ENCODE data around the gene CACNA1G.

CACNA1G gene

DNA sequence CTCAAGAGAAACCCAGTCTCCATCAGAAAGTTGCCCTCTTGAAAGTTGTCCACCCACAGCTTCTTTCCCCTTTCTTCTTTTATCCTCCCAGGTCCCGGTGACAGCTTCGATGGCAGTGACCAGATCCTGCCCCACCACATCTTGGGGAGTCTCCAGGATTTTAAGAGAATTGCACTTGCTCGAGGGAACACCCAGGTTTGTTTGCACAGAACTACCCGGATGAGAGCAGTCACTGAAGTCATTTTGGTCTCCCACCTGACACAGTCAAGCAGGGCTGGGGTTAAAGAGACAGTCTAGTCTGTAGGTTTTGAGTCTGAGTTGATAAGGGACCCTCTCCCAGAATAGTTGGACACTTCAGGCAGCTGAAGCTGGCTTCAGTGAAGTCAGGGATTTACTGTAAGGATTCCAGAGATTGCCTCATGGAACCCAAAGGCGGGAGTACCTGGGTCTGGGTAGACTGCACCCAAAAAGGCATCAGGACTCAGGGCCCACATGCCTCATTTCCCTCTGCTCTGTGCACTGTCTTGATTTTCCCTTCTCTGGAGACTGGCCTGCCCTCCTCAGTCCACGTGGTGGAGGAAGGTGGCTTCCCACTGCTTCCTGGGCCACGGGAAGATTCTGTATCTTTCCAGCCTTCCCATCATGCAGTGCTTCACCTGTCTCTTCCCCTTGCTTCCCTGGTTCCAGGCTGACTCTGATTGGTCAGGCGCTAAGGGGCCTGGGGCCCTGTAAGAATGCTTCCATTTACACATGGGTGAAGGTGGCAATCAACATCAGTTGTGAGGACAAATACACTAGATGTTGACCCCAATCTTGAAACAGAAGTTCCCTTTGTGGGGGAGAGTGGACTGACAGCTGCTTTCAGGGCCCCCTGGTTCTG, 42.8 kb upstream of the CACNA1G start:
- H3K4me3 ChIP-seq (replicated peaks; ENCODE audit: low read depth, low read length) = no peak overlapping the region
- TF ChIP-seq, protein P1, sequence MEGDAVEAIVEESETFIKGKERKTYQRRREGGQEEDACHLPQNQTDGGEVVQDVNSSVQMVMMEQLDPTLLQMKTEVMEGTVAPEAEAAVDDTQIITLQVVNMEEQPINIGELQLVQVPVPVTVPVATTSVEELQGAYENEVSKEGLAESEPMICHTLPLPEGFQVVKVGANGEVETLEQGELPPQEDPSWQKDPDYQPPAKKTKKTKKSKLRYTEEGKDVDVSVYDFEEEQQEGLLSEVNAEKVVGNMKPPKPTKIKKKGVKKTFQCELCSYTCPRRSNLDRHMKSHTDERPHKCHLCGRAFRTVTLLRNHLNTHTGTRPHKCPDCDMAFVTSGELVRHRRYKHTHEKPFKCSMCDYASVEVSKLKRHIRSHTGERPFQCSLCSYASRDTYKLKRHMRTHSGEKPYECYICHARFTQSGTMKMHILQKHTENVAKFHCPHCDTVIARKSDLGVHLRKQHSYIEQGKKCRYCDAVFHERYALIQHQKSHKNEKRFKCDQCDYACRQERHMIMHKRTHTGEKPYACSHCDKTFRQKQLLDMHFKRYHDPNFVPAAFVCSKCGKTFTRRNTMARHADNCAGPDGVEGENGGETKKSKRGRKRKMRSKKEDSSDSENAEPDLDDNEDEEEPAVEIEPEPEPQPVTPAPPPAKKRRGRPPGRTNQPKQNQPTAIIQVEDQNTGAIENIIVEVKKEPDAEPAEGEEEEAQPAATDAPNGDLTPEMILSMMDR (IDR thresholded peaks at IDR 0.05; ENCODE audit: low read depth, low read length, missing control alignments) = no peak
- DNase-seq (ENCODE audit: extremely low read depth, low read depth) = no peak

DNA sequence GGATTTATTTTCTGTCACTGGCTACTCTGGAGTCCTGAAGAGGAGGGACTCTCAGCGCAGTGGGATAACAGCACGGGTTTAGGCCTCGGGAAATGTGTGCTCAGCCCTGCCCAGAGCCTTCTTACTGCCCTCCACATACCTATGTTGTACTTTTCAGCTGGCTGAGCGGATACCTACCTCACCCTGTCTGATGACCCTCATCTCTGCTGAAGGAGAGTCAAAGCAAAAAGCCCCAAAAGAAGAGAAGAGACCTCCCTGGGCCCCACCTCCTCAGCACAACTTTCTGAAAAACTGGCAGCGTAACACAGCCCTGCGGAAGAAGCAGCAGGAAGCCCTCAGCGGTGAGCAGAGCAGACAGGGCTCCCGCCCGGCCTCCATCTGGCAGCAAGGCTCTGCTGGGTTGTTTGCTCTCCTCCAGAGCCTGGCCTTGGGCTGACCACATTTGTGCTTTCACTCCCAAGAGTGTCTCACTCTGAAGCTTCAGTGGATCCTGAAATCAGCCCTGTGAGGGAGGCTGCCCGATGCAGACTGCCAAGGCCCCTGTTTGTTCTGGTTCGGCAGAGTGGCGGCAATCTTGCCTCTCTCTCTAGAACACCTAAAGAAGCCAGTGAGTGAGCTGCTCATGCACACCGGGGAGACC, 42.0 kb upstream of the CACNA1G start:
- no peak overlapping the region for H3K4me3 ChIP-seq (replicated peaks; ENCODE audit: low read depth, low read length)
- DNase-seq (ENCODE audit: extremely low read depth, low read depth) = no peak
- TF ChIP-seq, protein P1 (IDR thresholded peaks at IDR 0.05; ENCODE audit: low read depth, low read length, missing control alignments) = no peak

DNA sequence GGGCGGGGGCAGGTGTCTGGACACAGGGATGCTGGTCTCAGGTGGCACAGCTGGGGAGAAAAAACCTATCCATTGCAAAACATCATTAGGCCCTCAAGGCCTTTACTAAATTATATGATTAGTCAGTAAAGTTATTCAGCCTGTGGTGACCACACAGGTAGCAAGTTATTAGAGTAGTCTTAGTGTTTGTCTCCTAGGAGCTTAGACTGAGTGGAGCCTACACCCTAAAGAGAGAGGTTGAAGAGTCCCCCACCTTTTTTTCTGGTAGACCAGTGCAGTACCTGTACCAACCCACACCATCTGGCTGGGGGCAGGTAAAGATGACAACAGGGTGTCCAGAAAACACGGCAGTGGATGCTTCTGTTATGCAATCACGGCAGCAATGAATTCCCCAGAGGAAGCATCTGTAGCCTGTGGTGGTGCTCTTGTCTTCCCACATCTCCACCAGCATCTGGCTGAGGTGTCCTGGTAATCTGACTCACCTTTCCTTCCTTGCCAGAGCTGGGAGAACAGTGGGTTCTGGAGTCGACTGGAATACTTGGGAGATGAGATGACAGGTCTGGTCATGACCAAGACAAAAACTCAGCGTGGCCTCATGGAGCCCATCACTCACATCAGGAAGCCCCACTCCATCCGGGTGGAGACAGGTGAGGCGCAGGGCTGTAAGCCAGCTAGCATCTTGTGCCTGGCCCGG, 41.2 kb upstream of the CACNA1G start:
- TF ChIP-seq, protein P1 (IDR thresholded peaks at IDR 0.05; ENCODE audit: low read depth, low read length, missing control alignments) = no peak

DNA sequence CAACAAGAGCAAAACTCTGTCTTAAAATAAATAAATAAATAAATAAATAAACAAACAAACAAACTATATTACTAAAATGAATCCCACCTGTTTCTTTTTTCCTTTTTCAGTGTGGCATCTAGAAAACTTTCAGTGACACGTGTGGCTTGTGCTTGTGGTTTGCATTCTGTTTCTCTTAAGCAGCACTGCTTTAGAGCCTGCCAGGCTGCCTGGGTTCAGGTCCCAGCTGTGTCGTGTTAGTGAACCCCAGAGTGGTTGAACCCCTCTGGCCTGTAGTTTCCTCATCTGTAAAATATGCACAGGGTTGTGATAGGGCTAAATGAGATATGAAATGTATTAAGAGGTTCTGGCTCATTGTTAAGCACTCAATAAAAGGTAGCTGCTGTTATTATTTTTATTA, 40.0 kb upstream of the CACNA1G start:
- no peak overlapping the region for H3K4me3 ChIP-seq (replicated peaks; ENCODE audit: low read depth, low read length)
- DNase-seq (ENCODE audit: extremely low read depth, low read depth) = no peak

More for the DNA sequence above, 41.2 kb upstream of the CACNA1G start:
- no peak for DNase-seq (ENCODE audit: extremely low read depth, low read depth)
- H3K4me3 ChIP-seq (replicated peaks; ENCODE audit: low read depth, low read length) = no peak overlapping the region

DNA sequence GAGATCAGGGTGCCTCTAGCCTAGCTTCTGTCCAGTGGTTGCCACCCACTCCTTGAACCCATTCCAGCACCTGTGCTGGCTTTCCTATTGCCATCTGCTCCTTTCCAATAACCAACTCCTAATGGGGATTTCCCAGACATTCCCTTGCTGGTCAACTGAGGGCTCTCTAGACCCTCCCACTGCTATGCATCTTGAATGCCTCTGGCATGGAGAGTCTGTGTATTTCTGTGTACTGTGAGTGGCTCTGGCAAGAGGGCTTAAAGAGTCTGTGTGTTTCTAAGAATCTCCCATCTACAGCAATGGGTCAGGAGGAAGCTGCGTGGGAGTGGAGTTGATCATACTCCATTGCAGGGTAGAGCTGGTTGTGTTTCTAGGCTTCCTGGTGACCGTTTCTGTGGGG, 39.0 kb upstream of the CACNA1G start:
- DNase-seq (ENCODE audit: extremely low read depth, low read depth) = no peak

More for the DNA sequence above, 40.0 kb upstream of the CACNA1G start:
- TF ChIP-seq, protein P1 (IDR thresholded peaks at IDR 0.05; ENCODE audit: low read depth, low read length, missing control alignments) = no peak

DNA sequence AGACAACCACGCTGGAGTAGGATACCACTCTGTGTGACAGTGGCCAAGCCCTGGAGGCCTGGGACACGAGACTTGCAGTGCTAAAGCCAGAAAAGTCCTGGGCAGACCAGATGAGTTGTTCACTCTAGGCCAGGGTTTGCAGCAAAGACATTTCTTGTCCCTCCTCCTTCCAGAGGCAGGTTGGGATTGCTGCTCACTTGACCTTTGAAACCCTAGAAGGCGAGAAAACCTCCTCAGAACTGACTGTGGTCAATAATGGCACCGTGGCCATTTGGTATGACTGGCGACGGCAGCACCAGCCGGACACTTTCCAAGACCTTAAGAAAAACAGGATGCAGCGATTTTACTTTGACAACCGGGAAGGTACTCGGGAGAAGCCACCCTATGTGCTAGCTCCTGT, 37.7 kb upstream of the CACNA1G start:
- H3K4me3 ChIP-seq (replicated peaks; ENCODE audit: low read depth, low read length) = no peak overlapping the region
- TF ChIP-seq, protein P1 (IDR thresholded peaks at IDR 0.05; ENCODE audit: low read depth, low read length, missing control alignments) = no peak
- DNase-seq (ENCODE audit: extremely low read depth, low read depth) = no peak

More for the DNA sequence above, 39.0 kb upstream of the CACNA1G start:
- TF ChIP-seq, protein P1 (IDR thresholded peaks at IDR 0.05; ENCODE audit: low read depth, low read length, missing control alignments) = no peak
- H3K4me3 ChIP-seq (replicated peaks; ENCODE audit: low read depth, low read length) = no peak overlapping the region
